ENCODE data around the gene GPANK1.
A peak's percentile ranks its signal among the peaks of the same experiment; 100 is the strongest.

The GPANK1 gene

DNA sequence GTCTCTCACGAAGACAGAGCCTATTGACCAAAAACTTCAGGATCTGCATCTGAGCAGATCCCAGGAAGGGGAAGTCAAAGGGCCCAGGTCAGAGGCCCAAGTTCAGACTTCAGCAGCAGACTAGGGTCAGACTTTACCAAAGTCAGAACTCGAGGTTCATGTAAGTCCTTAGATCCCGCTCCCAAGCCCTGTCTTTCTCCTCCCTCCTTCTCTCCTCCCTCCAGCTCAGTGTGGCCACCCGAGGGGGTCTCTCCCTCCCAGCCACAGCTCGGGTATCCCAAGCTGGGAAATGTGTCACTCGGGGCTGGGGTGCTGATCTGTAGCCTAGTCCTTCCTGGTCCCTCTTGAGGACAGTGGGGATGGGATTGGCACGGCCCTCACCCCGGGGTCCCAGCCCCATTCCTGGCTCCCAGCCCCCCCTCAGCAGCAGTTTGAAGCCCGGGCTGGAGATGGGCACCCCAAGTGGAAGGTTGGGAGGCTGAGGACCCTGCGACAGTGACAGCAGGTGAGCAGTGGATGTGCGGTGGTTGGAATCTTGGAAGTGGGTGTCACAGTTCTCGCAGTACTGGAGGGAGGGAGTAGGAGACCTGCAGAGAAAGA, 2.6 kb downstream of the GPANK1 start:
- no peak for DNase-seq (ENCODE audit: low read depth)

DNA sequence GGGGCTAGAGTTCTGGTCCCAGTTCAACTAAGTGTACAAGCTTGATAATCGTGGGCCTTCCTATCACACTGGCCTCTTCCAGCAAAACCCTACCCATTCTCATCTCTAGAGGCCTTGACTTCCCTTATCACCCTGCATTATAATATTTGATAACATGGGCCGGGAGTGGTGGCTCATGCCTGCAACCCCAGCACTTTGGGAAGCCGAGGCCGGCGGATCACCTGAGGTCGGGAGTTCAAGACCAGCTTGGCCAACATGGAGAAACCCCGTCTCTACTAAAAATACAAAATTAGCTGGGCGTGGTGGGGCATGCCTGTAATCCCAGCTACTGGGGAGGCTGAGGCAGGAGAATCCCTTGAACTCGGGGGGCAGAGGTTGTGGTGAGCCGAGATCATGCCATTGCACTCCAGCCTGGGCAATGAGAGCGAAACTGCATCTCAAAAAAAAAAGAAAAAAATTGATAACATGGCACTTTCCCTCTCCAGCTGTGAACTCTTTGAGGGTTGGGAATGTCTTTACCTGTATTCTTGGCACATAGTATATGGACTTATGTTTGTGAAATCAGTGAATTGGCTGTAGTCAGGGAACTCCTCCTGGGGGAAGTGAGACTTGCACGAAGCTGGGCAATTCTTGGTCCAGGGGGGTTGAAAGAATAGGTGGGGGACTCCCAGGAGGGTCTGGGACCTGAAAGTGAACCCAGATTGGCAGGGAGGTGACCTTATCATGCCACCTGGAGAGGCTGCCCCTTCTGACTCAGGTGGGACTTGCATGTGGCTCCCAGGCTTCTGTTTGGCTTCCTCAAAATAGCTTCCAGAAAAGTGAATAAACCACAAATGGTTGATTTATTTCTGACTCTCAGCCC, 3.3 kb downstream of the GPANK1 start:
- no peak for DNase-seq (ENCODE audit: low read depth)

DNA sequence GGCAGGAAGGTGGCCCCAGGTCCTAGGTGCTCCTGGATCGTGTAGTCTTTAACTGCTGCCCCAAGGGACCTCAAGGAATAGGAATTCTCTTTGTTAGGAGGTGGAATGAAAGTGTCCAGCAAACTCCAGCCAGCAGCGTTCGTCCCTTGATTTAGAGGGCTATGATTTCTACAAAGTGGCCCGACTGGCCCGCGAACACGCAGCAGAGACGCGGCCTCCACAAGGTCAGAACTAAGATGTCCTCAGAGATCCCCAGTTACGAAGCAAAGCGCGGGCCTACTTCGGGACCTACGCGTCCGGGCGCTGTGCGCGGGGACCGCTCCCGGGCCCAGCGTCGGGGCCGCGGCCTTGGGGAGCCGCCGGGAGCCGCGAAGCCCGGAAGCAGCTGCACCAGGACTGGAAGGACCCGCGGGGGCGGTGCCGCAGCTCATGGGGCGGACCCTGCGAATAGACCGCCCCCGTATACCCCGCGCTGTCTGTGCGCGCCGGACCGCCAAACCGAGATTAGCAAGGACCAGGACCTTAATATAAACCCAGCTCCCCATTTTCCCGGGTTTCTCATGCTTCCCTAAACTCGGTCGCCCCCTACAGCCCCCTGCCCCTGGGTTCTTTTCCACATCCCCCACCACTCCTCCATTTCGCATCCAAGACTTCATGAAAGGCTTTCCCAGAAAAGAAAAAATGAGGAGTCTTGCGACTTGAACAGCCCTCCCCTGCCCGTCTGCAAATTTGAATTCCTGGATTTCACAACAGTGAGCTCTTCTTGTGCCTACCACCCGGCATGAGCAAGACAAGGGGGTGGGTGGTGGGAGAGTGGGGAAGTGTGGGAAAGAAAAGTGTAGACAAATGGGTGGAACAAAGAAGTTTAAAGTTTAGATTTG, 4.2 kb downstream of the GPANK1 start, which contains the start of gene C6orf47:
Gene C6orf47, minus strand, starts transcription at position 398 of the 881 bp plus-strand sequence. CDS start 831 bp downstream, outside the sequence.
- peak; percentile 45 for DNase-seq (ENCODE audit: low read depth)

DNA sequence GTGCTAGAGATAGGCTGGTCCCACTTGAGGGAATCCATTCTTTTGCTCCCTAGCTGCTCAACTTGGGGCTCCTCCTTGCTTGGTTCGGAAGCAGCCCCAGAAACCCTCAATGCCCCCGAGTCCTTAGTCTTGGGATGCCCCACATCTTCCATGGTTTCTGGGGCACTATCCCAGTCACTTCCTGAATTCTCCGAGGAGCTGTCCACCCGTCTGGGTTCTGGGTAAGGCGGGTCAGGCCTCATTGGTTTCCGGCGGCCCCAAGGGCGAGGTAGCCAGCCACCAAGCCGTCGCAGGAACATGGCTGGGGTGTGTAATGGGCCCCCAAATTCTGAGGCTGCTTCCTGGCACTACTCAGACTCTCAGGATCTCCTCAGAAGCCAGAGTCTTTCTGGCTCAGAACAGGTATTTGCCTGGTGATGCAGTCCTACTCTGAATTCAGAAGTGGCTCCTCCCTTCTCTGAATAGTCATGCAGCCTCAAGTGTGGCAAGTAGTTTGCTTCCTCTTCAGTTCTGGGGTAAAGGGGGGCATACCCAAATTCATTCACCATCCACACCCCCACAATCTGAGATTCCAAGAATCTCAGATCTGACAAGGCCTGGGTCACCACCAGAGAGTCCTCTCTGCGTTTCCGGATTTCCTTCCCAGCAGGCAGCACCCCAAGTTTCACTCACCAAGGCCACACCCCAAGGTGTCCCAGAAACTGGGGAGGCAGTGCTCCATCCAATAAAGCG, 5.0 kb downstream of the GPANK1 start:
- DNase-seq (ENCODE audit: low read depth): no peak

- DNase-seq (ENCODE audit: low read depth): no peak
These were observed 5.7 kb downstream of the GPANK1 start for GRCh38 chr6:31658983-31659648.

GRCh38 chr6:31658158-31658688, 6.6 kb downstream of the GPANK1 start:
- no peak for DNase-seq (ENCODE audit: low read depth)

- DNase-seq (ENCODE audit: low read depth): no peak
These were observed 7.2 kb downstream of the GPANK1 start for GRCh38 chr6:31657406-31658157.

DNA sequence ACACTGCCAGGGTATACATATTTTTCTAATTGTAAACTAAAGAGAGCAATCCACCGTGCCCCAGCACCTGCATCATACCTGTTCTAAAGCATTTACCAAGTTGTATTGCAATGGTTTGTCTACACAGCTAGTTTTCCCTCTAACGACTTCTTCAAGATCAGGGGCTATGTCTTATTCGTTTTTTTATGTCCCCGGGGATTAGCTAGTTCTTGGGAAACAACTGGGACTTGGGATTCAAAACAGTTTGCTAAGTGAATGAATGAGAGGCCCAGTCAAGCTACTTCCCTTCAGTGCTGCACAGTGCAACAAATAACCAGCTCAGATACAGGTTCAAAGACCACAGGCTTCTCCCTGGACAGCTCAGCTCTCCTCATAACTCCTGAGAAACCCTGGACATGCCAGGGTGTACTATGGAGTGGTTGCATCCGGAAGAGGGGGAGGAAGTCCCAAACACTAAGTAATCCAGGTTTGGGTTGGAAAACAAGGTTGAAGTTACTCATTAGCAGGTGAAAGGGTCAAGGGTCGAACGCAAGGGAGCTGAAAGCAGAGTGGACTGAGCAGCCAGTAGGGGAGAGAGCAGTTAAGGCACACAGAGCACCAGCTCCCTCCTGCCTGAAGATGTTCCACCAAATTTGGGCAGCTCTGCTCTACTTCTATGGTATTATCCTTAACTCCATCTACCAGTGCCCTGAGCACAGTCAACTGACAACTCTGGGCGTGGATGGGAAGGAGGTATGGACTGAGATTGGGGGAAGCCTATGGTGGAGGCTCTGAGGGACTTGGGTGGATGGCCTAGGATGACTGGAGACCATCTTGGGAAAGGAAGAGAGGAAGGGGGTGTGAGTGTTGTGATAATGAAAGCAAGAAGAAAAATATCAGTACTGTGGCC, 9.2 kb downstream of the GPANK1 start, which contains the start of gene APOM:
Gene APOM, plus strand, starts transcription at position 546 of the 889 bp plus-strand sequence. Its CDS starts 73 bp downstream, at position 619.
- DNase-seq (ENCODE audit: low read depth): no peak

GRCh38 chr6:31654574-31655348, 10.0 kb downstream of the GPANK1 start:
- no peak for DNase-seq (ENCODE audit: low read depth)

DNA sequence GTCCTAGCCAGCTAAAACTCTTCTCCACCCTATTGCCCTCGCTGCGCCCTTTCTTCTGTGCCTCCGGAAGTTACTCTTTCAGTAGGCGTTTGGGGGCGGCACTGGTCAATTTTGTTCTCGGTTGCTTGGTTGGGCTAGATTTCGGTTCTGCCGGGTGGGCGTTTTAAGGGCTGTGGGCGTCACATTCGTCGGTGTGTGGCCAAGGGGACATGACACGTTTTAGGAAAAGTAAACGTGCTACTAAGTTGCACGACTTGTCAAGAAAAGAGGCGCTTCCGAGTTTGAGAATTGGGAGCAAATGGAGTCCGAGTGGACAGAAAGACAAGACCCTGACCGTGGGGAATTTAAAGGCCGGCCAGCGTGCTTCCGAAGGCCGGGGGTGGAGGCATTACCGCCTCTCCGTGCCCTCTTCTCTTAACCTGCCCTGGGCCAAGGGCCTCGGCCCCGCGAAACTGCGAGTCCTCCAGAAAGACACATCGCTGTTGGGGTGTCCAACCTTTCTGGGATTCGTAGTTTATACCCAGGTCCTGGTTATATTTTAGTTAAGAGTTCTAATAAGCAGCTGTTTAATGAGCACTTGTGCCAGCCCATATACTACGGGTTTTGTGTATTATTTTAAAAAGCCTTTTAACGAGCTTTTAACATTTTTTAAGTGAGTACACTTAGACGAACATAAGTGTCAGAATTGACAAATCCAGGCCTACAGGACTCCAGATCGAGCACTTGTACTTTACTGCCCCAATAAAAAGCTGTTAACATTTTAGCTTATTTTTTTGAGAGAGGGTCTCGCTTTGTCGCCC, 11.7 kb downstream of the GPANK1 start:
- no peak for DNase-seq (ENCODE audit: low read depth)

DNA sequence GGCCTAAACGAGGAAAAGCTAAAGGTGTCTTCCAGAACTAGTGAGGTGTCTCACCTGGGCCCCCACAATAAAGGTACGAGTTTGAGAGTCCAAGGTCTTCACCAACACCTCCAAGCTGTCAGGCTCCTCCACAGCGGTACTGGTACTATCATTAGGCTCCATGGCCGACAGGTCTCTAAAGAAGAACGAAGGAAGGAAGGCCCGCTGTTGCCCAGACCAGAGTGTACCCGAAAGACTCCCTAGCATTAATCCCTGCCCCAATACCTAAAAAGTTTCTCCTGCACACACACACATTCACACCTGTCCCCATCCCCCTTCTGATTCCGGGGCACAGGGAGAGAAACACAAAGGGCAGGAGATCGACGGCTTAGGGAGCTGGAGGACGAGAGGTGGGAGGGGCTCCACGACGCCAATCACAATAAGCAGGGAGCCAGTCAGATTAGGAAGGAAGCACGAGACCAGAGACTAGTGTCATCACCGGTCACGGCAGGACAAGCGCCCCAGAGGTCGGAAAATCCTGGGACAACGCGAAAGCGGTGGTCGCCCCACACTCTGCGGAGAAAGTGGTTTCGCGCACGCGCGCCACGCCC, 13.1 kb downstream of the GPANK1 start:
- peak; percentile 72 for DNase-seq (ENCODE audit: low read depth)

DNA sequence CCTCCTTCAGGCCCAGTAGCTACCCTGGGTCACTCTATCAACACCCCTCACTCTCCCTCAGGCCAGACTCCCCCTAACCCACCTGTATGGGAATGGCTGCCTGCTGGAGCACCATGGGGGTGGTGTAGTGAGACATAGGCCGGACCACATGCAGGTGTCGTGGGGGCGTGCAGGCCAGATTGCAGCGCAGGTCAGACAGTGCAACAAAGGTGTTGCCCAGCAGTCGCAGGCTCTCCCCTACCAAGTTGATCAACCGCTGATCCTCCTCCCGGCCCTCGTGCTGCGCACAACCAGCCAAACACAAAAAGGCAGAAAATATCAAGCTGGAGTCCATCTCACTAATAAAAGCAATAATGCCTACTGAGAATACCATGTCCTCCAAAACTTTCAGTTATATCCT, 19.5 kb downstream of the GPANK1 start:
- no peak for DNase-seq (ENCODE audit: low read depth)

- no peak for DNase-seq (ENCODE audit: low read depth)
These were observed 20.9 kb downstream of the GPANK1 start for GRCh38 chr6:31643818-31644454.

- DNase-seq (ENCODE audit: low read depth): no peak
These were observed 21.8 kb downstream of the GPANK1 start for GRCh38 chr6:31642798-31643570.

DNA sequence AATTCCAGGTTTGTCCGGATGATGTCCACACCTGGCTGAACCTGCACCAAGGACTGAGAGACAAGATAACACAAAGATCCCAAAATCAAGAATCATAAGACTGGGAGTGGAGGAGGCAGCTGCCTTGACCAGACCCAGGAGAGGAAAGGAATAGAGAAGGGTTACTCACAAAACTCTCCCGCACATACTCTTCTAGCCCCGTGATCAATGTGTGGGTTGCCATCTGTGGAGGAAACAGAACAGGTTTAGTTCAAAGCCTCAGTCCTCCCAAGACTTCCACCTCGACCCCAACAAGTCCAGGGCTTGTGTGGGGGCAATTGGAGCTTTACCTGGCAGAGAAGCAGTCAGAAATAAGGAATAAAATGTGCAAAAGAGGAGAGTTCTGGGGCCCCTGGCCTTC, 23.4 kb downstream of the GPANK1 start:
- DNase-seq (ENCODE audit: low read depth): no peak

- DNase-seq (ENCODE audit: low read depth): no peak
These were observed 24.2 kb downstream of the GPANK1 start for GRCh38 chr6:31640612-31641011.
